ENCODE results near the gene PRLR. TPM values are rescaled to one million over a fixed set of nuclear protein-coding genes. Genes with fewer than 3 reads are reported as not detected.

The PRLR gene
- total and polyA plus RNA-seq, 2 of the 8 experiments (the other 6 are each of a cell fraction or from before 2014, with no cell fraction given): 0.53 to 2.5 TPM

GRCh38 chr5:35198075-35198474, 32.2 kb downstream of the PRLR start:
- Histone ChIP-seq H3K4me3 (ENCODE audit: extremely low read depth in 1 of 4, insufficient read depth in 2 of 4, low read depth in 3 of 4, low read length in 4 of 4) (no peak overlapping the region), H4K8ac (ENCODE audit: extremely low read depth, insufficient read depth, low read length) (no peak overlapping the region), H4K5ac (ENCODE audit: insufficient read length, low read depth, low read length) (no peak overlapping the region), H2BK5ac (ENCODE audit: low read depth, low read length) (no peak overlapping the region), H4K20me1 (replicated peaks in 1 of 2; ENCODE audit: control insufficient read depth in 1 of 2, insufficient read depth in 2 of 2, low read length in 2 of 2) (no peaks in the 10 kb centered on the region), H2BK120ac (replicated peaks; ENCODE audit: low read depth, low read length) (no peak overlapping the region), H3K9me3 (ENCODE audit: insufficient read depth in 2 of 2, low read depth in 1 of 2, low read length in 1 of 2) (no peaks in the 10 kb centered on the region), H2BK15ac (ENCODE audit: low read length) (no peak overlapping the region), H3K36me3 (ENCODE audit: control insufficient read depth in 2 of 4, insufficient read depth in 4 of 4, low read length in 3 of 4) (no peaks in the 10 kb centered on the region), H3K9ac (replicated peaks in 1 of 4; ENCODE audit: extremely low read depth in 1 of 4, low read depth in 3 of 4, low read length in 3 of 4) (no peak overlapping the region), H3K23me2 (ENCODE audit: low read depth, low read length) (no peaks in the 10 kb centered on the region), H3K56ac (replicated peaks; ENCODE audit: insufficient read length, low read depth, low read length) (no peak overlapping the region), H3K14ac (ENCODE audit: insufficient read length) (no peak overlapping the region), H3K79me1 (ENCODE audit: low read depth, low read length) (no peaks in the 10 kb centered on the region), H3K27me3 (replicated peaks in 1 of 4; ENCODE audit: control insufficient read depth in 3 of 4, extremely low read depth in 1 of 4, insufficient read depth in 3 of 4, low read length in 3 of 4) (no peaks in the 10 kb centered on the region), H2AFZ (ENCODE audit: low read length) (no peak overlapping the region), H3K23ac (ENCODE audit: insufficient read length) (no peak overlapping the region), H3K79me2 (ENCODE audit: control insufficient read depth in 1 of 2, insufficient read depth in 2 of 2, low read length in 2 of 2) (no peaks in the 10 kb centered on the region), H2BK20ac (ENCODE audit: low read length) (no peak overlapping the region), H3K4ac (replicated peaks; ENCODE audit: insufficient read length, low read depth, low read length) (no peak overlapping the region), H3K27ac (ENCODE audit: low read depth, low read length) (no peak overlapping the region), H3K4me2 (ENCODE audit: insufficient read depth in 1 of 2, low read depth in 2 of 2, low read length in 2 of 2) (no peak overlapping the region), H2AK5ac (ENCODE audit: low read depth, low read length) (no peak overlapping the region), H2BK12ac (ENCODE audit: low read depth, low read length) (no peak overlapping the region), H3K18ac (ENCODE audit: extremely low read depth, low read length) (no peak overlapping the region), H3K4me1 (replicated peaks in 1 of 4; ENCODE audit: control insufficient read depth in 3 of 4, insufficient read depth in 4 of 4, low read length in 3 of 4) (no peaks in the 10 kb centered on the region), H4K91ac (replicated peaks; ENCODE audit: insufficient read length, low read length) (no peak overlapping the region)
- TF ChIP-seq TCF12 (IDR thresholded peaks at IDR 0.05; ENCODE audit: low read depth, low read length): no peak
- TF ChIP-seq SUZ12 (IDR thresholded peaks at IDR 0.05; ENCODE audit: low read length): no peak
- TF ChIP-seq SIN3A (conservative IDR thresholded peaks at IDR 0.05 in 1 of 2, IDR thresholded peaks at IDR 0.05 in 1 of 2; ENCODE audit: low read depth in 1 of 2, low read length in 2 of 2): no peak
- TF ChIP-seq TEAD4 (IDR thresholded peaks at IDR 0.05; ENCODE audit: low read depth, low read length): no peak
- TF ChIP-seq TAF7 (optimal IDR thresholded peaks at IDR 0.05; ENCODE audit: borderline replicate concordance, low read depth, low read length): no peak
- no peak for TF ChIP-seq CEBPB (IDR thresholded peaks at IDR 0.05; ENCODE audit: low read depth, low read length)
- TF ChIP-seq CREB1 (IDR thresholded peaks at IDR 0.05): no peak
- no peak for TF ChIP-seq TBP (IDR thresholded peaks at IDR 0.05; ENCODE audit: low read depth, low read length)
- TF ChIP-seq SP4 (IDR thresholded peaks at IDR 0.05; ENCODE audit: low read length): no peak
- TF ChIP-seq RBBP5 (IDR thresholded peaks at IDR 0.05; ENCODE audit: borderline replicate concordance, low read depth, low read length): no peak
- ChIA-PET CTCF (ENCODE audit: partially characterized antibody) (interaction anchor here (0.9 to 2.8 kb wide), 5 partner anchors 10 to 105 kb away, joined by 3 to 12 read pairs (median 3); no protein-coding TSS in a partner anchor), POLR2A (ENCODE audit: partially characterized antibody) (no interaction called here)
- 89% methylated on average over 5 of the region's 5 CpGs; no CpG with 5 or more reads in 1 of the 2 experiments for WGBS, 2 experiments (ENCODE audit: extremely low coverage in 1 of 2, insufficient coverage in 1 of 2, insufficient read length in 1 of 2, insufficient replicate concordance in 2 of 2, low coverage in 1 of 2, low lambda C conversion rate in 2 of 2, missing lambda C conversion rate in 1 of 2)
- FAIRE-seq (no peak), DNase-seq (ENCODE audit: low read depth in 1 of 2, low spot score in 2 of 2) (no peak)
